Sigmoid colon (tissue), 4 donors: ENCODE data around the gene CASZ1.

Experiments used
- POLR2A ChIP-seq, 2 donors: fragments of 450-650 bp; IDR thresholded peaks; one replicate each; pipeline ENCODE4 v1.6.1; 2016; ENCODE audit warnings: antibody characterized with exemption in 2 of 2, mild to moderate bottlenecking in 2 of 2, moderate library complexity in 2 of 2
- POLR2AphosphoS5 ChIP-seq, 4 donors: sonication (generic); formaldehyde crosslinking; IDR thresholded peaks; one replicate each; pipeline ENCODE4 v1.6.1; 2017; ENCODE audit warnings: antibody characterized with exemption in 4 of 4

DNA sequence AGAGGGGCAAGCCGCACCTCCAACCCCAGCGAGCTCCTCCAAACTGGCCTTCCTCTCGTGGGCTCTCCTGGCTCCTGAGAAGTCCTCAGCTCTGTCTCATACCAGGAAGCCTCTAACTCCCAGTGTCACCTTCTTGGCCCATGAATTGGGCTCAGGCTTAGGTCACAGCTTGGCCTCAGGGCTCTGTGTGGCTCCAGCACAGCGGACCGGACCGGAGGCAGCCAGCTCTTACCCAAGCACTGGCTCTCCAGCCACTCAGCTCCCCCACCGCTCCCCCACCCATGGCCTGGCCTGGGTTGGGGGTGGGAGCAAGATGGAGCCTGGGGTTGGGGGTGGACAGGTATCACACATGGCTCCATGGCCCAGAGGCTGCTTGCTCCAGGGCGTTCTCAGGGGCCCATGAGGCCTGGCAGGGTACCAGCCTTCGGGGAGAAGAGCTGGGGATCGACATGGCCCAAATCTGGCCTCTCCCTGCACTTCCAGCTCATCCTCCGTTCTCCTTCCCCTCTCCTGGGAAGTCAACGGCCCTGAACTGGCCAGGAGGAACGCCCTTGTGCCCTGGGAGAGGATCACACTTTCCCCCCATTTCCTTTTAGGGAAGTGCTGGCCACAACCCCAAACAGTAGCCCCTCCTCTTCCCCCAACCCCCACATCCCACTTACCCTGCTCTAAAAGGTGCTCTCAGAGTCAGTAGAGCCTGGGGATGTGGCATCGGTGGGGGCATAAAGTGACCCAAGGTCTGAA, 97.5 kb downstream of the CASZ1 start:
- no peak for TF ChIP-seq POLR2A (IDR thresholded peaks at IDR 0.05)
- no peak for TF ChIP-seq POLR2AphosphoS5 (IDR thresholded peaks at IDR 0.05)
